GM19397 (cell line): ENCODE data around the gene DNAH1.

Experiments
- ATAC-seq: cut with Tn5 transposase; IDR thresholded peaks from one replicate; pipeline ENCODE4 v1.9.1; 2021; ENCODE audit warnings: mild to moderate bottlenecking, moderate library complexity; ENCODE audit not compliant: unreplicated experiment

The DNAH1 gene

DNA sequence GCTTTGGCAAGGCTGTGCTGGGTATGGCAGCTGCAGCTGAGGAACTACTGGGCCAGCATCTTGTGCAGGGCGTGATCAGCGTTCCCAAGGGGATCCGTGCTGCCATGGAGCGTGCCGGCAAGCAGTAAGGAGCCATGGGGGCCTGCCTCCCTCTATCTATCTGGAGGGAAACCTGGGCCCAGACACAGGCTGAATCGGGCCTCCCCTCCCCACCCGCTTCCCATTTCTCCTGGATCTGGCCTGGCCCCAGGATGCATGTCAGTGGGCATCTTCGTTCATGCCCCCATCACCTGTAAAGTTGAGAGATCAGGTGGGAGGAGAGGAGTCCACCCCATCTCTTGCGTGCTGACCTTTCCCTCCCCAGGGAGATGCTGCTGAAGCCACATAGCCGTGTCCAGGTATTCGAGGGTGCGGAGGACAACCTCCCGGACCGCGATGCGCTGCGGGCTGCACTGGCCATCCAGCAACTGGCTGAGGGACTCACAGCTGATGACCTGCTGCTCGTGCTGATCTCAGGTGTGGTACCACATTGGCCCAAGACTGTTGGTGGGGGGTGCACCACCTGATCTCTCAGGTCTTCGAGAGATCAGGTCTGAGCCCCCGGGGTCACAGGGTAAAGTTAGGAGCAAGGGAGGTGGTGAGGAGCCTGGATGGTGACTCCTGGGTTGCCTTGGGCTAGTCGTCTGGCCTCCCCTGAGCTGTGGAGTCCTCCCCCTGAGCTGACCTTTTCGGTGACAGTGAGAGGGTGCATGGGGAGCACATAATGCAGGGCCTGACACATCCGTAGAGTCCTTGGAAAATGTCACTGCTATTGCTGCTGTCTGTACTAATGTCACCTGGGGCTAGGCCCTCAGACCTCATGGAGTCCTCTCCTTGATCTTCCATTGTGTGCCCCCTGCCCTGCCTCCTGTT, 25.3 kb upstream of the DNAH1 start:
- no peak for ATAC-seq

DNA sequence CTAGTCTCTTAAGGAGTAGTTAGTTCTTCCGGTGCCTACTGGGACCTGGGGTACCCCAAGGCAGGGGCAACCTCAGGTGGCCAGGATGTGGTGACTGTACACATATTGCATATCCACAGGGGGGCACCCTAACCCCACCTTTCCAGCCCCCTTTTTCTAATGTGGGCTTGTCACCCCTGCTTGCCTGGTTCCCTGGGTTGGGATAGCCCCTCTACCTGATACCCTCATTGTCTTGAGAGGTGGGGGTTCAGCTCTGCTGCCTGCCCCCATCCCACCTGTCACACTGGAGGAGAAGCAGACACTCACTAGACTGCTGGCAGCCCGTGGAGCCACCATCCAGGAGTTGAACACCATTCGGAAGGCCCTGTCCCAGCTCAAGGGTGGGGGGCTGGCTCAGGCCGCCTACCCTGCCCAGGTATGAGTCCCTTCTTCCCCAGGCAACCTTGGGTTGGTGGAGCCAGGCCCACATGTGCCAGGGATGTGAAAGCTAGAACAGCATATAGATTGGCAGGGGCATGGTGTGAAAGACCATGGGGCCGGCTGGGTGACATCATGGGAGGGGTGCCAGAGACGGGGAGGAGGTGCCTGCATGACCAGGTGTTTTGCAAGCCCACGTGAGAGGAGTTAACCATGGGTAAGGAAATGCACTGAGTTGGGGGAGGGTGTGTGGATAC, 24.5 kb upstream of the DNAH1 start:
- no peak for ATAC-seq

GRCh38 chr3:52292247-52293065, 23.7 kb upstream of the DNAH1 start:
- ATAC-seq: no peak

DNA sequence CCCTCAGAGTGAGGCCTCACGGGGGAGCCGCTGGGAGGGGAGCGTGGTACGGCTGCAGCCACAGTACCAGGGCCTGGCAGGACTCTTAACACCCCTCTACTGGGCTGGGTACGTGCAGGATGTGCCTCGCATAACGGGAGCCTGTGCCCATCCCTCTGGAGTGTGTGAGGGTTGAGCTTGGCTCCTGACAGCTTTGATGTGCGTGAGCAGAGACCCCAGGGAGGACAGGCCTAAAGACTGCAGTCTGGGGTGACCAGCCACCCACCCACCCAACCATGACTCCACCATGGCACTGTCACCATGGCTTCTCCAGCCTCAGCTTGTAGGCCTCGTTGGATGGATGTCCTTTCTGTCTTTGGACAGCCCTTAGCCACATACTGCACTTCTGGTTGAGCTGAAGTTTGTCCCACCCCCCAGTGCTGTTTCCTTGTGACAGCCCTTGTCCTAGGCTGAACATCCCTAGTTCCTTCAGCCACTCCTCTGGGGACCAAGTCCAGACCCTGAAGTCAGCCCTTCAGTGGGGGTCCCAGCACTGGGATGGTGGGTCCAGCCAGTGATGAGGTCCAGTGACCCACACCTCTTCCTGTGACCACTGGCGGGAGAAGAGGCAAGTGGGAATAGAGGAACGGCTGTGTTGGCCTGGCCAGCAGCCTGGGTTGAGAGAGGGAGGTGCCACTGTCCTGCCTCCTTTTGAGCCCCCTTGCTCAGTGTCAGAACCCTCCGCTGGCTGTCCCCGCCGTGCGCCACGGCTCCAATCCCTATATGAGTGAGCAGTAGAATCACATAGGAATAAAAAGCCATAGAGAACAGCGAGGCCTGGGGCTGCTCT, 22.4 kb upstream of the DNAH1 start:
- ATAC-seq: no peak

- ATAC-seq: no peak
Measured at GRCh38 chr3:52294320-52295150, 21.6 kb upstream of the DNAH1 start.

- no peak for ATAC-seq
Measured at GRCh38 chr3:52295671-52296208, 20.4 kb upstream of the DNAH1 start.

DNA sequence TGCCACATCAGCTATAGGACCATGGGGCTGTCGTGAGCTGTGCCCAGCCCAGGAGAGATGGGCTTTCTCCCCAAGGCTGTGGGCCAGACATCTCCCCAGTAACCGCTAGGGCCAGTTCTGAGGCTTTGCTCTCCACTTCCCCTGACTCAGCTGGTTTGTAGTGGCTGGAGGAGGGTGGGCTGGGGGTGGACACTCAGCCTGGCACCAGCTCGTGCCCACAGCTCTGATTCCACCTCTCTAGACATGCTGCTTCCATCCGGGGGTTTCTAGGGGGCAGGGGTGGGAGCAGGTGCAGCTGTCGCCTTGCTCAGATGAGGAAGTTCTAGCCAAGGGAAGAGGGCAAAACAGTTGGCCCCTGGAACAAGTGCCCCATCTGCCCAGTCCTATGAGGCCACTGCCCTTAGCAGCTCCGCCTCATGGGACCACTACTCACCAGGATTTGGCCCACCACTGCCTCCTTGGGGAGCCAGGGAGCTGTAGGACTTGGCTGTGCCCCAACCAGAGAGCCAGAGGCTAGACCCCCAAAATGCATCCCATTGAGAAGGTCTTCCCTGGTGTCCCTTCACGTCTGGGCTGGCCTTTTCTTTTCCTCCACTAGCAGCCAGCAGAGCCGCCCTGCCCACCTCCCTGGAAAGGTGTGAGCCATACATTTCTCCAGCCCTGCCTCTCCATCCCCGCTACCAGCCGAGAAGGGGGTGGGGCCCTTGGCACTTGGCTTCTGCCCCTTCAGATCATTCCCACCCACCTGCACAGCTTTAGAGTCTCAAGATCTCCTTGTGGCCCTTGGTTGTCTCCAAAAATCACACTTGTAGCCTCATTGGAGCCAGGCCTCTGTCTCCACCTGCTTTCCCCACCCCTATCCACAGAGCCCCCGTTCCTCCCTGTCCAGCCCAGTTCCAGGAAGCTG, 18.6 kb upstream of the DNAH1 start:
- no peak for ATAC-seq

DNA sequence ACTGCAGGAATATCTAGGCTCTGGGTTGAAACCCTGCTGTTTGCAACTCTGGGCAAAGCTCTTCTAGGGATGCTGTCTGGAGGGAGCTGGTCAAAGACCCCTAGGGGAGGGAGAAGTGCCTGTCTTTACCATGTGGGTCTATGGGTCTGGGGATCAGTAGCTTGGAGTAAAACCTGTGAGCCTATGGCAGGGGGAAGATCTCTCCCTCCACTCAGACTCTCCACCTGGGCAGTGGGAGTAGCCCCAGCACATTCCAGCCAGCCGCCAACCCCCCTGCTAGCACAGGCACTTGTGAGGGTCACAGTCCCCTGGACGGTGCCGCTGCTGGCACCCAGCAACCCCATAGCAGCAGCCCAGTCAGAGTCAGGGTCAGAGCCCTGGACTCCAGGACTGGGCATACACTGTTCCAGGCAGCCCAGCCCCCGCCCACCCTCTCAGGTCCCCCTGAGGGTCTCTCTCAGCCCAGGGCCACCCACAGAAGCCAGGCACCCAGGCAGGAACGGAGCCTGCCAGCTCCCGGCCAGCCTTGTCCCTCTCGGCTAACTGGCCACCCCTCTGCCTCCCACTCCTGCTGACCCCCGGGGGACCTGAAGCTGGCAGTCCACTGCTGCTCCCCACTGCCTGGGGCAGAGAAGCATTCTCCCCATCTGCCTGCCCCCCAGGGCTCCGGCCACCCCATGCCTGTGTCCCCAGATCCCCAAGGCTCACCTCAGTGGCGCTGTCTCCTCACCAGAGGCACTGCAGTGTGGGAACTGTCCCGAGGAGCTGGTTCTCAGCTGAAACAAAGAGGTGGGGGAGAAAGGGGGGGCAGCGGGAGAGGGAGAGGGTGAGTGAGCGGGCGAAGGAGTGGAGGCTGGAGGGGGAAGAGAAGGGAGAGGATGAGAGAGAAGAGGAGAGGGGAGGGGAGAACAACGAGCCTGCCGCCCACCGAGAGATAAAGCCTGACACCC, 17.7 kb upstream of the DNAH1 start:
- no peak for ATAC-seq

GRCh38 chr3:52299247-52299878, 16.8 kb upstream of the DNAH1 start:
- no peak for ATAC-seq

- no peak for ATAC-seq
Measured at GRCh38 chr3:52299879-52300611, 16.1 kb upstream of the DNAH1 start.

DNA sequence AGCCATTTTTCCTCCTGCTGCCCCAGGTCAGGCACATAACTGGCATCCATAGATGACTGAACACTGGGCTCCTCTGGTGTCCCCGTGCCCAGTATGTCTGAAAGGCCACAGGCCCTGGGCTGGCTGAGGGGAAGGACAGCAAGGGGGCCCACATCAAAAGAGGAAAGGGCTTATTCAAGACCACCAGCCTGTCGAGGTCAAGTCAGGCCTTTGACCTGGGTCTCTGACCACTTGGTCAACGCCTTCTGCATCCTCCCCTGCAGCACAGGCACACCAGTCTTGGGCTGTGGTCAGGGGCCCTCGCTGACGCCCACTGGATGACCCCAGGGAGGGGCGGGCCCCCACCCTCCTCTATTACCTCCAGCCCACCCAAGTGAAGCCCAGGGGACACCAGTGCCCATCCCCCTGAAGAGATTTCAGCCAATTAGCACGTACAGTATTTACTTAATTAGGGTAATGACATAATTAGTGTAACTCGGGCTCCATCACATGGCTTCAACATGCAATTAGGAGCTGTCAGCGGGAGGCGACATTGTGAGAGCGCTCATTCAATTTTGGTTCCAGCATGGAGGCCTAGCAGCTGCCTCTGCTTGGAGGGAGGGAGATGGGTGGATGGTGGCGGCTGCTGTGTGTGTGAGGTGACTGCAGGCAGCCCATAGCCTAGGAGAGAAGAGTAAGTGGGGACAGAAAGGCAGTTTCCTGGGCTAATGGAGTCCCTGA, 13.5 kb upstream of the DNAH1 start:
- no peak for ATAC-seq

- ATAC-seq: no peak
Measured at GRCh38 chr3:52303811-52304210, 12.3 kb upstream of the DNAH1 start.

DNA sequence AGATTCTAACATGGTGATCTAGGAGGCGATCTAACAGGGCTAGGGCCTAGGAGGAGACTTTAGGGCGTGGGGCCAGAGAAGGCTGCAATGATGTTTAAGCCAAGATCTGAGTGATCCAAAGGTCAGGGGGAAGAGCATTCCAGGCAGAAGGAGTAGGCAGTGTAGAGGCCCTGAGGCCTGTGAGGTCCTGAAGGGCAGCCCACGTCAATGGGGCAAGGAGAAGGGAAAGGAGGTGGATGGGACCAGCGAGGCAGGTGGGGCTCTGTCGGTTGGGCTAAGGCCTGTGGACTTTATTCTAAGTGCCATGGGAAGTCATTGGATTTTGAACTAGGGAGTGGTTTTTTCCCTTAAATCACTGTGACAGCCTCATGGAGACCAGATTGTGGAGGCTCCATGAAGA, 10.2 kb upstream of the DNAH1 start:
- ATAC-seq: no peak

DNA sequence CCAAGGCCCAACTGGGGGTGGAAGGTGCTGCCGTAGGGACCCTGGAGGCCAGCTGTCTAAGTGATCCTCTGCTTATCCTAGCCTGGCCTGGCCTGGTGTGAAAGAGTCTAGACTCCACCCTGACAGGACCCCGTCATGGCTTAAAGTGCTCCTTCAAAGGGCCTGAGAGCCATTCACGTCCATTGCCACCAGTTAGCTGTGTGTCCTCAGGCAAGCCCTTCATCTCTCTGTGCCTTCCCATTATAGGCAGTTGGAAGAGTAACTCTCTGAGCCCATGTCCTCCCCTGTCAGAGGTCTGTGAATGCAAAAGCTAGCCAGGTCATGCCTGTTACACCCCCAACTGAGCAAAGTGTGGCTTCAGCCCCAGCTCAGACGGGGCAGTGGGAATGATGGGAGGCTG, 9.1 kb upstream of the DNAH1 start:
- no peak for ATAC-seq

DNA sequence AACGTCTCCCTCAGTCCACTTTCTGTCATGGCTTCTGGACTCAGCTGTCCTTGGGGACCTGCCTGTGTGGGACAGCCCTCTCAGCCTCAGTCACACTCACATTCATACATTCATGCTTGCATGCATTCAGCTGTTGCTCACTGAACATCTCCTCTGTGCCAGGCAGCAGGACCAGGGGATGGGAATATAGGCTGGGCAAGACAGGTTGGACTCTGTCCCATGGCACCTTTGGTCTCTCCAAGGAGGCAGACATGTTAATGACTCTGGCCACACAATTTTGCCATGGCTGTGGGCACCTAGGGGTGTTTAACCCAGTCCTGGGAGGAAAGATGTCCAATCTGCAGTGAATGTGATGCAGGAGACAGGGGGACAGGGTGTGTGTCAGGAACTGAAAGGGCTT, 7.8 kb upstream of the DNAH1 start:
- no peak for ATAC-seq
